Activated B cell treated with CpG ODN at 0.5 μM for 24 hours (primary cell): Measurements from ENCODE around the gene GTF2F2. TPM values are rescaled to one million over a fixed set of nuclear protein-coding genes. Genes with fewer than 3 reads are reported as not detected.

Source experiments
- ATAC-seq: fragments of 200-7000 bp; cut with Tn5 transposase; one replicate; pipeline ENCODE4 v1.10.0; 2021; ENCODE audit warnings: low read depth, mild to moderate bottlenecking, moderate library complexity
- CTCF ChIA-PET: fragments of 350-600 bp; sonication (Branson Sonifier 250); formaldehyde crosslinking; loops from one replicate; lab custom pipeline; 2021; ENCODE audit warnings: antibody characterized with exemption; lab: Charles Lee
- POLR2A ChIA-PET: fragments of 350-600 bp; sonication (Branson Sonifier 250); formaldehyde crosslinking; loops from one replicate; lab custom pipeline; 2021; ENCODE audit warnings: antibody characterized with exemption; lab: Charles Lee
- DNase-seq: peaks from one replicate; pipeline ENCODE4 v3.0.0; 2022
- H3K27ac Mint-ChIP-seq: one replicate; pipeline ENCODE4 v1.8.0; 2020; ENCODE audit warnings: mixed read lengths
- H3K27me3 Mint-ChIP-seq: one replicate; pipeline ENCODE4 v1.8.0; 2021; ENCODE audit warnings: mixed read lengths
- H3K36me3 Mint-ChIP-seq: one replicate; pipeline ENCODE4 v1.8.0; 2021; ENCODE audit warnings: low read depth, mixed read lengths
- H3K4me1 Mint-ChIP-seq: one replicate; pipeline ENCODE4 v1.8.0; 2021; ENCODE audit warnings: mixed read lengths
- H3K4me3 Mint-ChIP-seq: one replicate; pipeline ENCODE4 v1.8.0; 2020; ENCODE audit warnings: mild to moderate bottlenecking, mixed read lengths
- H3K9me3 Mint-ChIP-seq: one replicate; pipeline ENCODE4 v1.8.0; 2020; ENCODE audit warnings: mixed read lengths
- intact Hi-C: fragments of 100-400 bp; cut with micrococcal nuclease; formaldehyde crosslinking; loops from one replicate; pipeline ENCODE4 v1.15.1; 2024
- total RNA-seq: library from RNA; stranded (reverse); gene quantifications from 2 replicates; pipeline ENCODE4 v1.2.3, GENCODE V29; 2022
- TF ChIP-seq, protein P1 (sequence below): fragments of 200-600 bp; IDR thresholded peaks from one replicate; pipeline ENCODE4 v1.8.0; 2022; ENCODE audit warnings: antibody characterized with exemption, mild to moderate bottlenecking

The GTF2F2 gene
- total RNA-seq, 1 donor from 2014 or later: 19.8 TPM

DNA sequence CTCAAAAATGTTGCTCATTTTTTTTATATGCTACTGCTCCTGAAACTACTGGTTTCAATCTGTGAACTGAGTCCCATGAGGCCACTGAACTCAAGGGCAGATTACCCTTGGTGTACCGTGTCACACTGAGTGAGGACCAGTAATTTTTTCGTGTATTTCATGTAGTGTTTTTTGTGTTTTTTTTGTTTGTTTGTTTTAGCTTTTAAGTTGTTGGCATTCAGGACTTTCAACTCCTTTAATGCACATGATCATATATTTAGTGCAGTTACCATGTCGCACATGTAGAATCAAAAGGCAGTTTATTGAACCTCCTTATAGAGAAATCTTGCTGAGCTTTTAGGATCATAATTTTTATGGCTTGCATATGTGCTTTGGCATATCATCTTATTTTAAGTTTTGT is 162.7 kb downstream of the GTF2F2 start:
- Mint-ChIP-seq H3K4me1 (peaks cover 5% of the 10 kb centered on the region), H3K4me3 (no peak overlapping the region), H3K9me3 (no peaks in the 10 kb centered on the region), H3K36me3 (peaks cover 33% of the 10 kb centered on the region), H3K27me3 (no peaks in the 10 kb centered on the region), H3K27ac (no peak overlapping the region)
- intact Hi-C loops: no loop called here
- DNase-seq (no peak), ATAC-seq (no peak)
- TF ChIP-seq, protein P1, sequence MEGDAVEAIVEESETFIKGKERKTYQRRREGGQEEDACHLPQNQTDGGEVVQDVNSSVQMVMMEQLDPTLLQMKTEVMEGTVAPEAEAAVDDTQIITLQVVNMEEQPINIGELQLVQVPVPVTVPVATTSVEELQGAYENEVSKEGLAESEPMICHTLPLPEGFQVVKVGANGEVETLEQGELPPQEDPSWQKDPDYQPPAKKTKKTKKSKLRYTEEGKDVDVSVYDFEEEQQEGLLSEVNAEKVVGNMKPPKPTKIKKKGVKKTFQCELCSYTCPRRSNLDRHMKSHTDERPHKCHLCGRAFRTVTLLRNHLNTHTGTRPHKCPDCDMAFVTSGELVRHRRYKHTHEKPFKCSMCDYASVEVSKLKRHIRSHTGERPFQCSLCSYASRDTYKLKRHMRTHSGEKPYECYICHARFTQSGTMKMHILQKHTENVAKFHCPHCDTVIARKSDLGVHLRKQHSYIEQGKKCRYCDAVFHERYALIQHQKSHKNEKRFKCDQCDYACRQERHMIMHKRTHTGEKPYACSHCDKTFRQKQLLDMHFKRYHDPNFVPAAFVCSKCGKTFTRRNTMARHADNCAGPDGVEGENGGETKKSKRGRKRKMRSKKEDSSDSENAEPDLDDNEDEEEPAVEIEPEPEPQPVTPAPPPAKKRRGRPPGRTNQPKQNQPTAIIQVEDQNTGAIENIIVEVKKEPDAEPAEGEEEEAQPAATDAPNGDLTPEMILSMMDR: no peak
- ChIA-PET CTCF (interaction anchor here (5.6 kb wide), 1 partner anchor 235 kb away, joined by 75 read pairs; no protein-coding TSS in a partner anchor), POLR2A (no interaction called here)

DNA sequence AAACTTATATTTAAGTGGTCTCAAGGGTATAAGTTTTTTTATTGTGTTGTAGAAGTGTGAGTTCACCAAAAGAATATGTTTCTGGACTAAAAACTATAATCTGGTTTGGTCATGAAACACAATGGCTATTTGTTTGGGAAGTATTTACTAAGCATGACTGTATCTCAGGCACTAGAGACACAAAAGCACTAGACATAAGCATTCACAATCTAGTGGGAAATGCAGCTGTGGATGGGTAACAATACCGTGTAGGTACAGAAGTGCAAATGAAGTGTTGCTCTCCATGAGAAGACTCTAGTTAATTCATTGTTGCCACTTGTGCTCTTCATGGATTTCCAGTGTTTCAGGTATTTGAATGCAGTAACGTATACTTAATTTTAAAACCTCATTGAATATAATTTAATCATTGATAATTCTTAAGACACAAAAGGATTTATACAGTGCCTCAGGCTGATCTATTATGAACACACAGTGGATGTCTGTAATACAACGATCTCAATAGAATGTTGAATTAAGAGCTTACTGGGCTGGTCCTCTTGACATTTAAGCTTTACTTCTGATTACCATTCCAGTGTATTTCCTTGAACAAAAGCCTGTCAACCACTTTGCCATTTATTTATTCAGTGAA is 169.7 kb downstream of the GTF2F2 start:
- H3K27ac Mint-ChIP-seq: no peak overlapping the region
- H3K4me3 Mint-ChIP-seq: no peak overlapping the region
- TF ChIP-seq, protein P1: no peak
- no peaks in the 10 kb centered on the region for H3K9me3 Mint-ChIP-seq
- H3K4me1 Mint-ChIP-seq: no peaks in the 10 kb centered on the region
- ChIA-PET CTCF (no interaction called here), POLR2A (no interaction called here)
- H3K27me3 Mint-ChIP-seq: no peaks in the 10 kb centered on the region
- peaks cover 25% of the 10 kb centered on the region for H3K36me3 Mint-ChIP-seq
- intact Hi-C loops: no loop called here
- DNase-seq (no peak), ATAC-seq (no peak)

DNA sequence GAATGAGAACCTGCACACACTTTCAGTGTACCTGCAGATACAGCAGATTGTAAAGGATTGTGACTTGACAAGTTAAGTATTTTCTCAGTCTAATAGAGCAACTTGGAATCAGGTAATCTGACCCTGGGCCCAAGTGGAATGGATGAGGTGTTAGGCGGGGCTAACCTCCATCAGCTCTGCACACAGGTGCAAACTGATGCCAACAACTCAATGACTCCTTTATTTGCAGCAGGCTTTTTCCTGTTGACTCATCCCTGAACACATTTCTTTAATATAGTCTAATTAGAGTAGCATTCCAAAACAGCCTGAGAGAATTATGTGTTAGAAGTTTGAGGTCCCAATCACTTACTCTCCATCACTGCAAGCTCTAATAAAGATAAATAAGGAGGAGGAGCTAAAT is 171.9 kb downstream of the GTF2F2 start:
- TF ChIP-seq, protein P1: no peak

DNA sequence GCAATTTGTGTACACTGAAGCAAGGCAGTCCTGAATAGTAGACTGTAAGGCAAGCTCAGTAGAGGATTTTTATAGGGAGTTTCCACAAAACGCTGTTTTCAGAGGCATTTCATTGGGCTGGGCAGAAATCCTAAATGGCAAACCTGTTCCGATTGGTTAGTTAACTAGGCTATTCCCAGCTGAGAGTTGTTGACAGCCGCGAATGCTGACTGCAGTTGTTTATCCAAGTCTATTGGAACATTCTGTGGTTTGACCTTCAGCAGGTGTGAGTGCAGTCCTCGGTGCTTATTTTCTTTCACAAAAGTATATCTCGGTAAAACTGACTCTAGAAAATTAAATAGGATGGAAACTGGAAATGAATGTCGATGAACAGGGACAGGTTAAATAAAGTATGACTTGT is 175.2 kb downstream of the GTF2F2 start:
- ChIA-PET POLR2A (no interaction called here), CTCF (no interaction called here)
- no peak overlapping the region for H3K27ac Mint-ChIP-seq

More for the DNA sequence above, 171.9 kb downstream of the GTF2F2 start:
- Mint-ChIP-seq H3K4me3 (no peak overlapping the region), H3K9me3 (no peaks in the 10 kb centered on the region), H3K36me3 (peaks cover 17% of the 10 kb centered on the region), H3K4me1 (peaks cover 8% of the 10 kb centered on the region), H3K27me3 (no peaks in the 10 kb centered on the region), H3K27ac (no peak overlapping the region)
- intact Hi-C loops: no loop called here
- ATAC-seq (no peak), DNase-seq (no peak)
- ChIA-PET CTCF (no interaction called here), POLR2A (interaction anchor here (0.5 kb wide), 1 partner anchor 43 kb away, joined by 3 read pairs; no protein-coding TSS in a partner anchor)

DNA sequence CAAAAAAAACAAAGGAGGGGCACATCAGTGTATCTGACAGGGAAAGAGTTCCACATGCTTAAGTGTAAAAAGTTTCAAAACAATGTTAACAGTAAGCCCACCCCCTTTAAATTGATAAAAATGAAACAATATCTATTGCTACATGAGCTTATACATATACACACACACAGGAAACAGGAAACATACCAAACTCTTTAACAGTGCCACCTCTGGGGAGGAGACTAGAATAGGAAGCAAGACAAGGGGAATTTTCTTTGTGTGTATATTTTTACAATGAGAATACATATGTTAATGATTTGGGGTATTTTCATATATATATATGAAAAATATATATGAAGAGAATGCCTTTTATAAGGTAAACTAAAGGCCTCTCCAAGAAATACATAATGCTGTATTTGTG is 175.9 kb downstream of the GTF2F2 start:
- intact Hi-C loops: no loop called here
- H3K4me1 Mint-ChIP-seq: peaks cover 8% of the 10 kb centered on the region
- POLR2A ChIA-PET: no interaction called here

More for the DNA sequence above, 175.2 kb downstream of the GTF2F2 start:
- H3K4me1 Mint-ChIP-seq: peaks cover 8% of the 10 kb centered on the region
- intact Hi-C loops: no loop called here
- no peak overlapping the region for H3K4me3 Mint-ChIP-seq
- peaks cover 3% of the 10 kb centered on the region for H3K36me3 Mint-ChIP-seq
- TF ChIP-seq, protein P1: no peak
- DNase-seq: no peak
- H3K9me3 Mint-ChIP-seq: no peaks in the 10 kb centered on the region
- no peaks in the 10 kb centered on the region for H3K27me3 Mint-ChIP-seq
- ATAC-seq: no peak

More for the DNA sequence above, 175.9 kb downstream of the GTF2F2 start:
- Mint-ChIP-seq H3K36me3 (no peaks in the 10 kb centered on the region), H3K9me3 (no peaks in the 10 kb centered on the region), H3K27ac (no peak overlapping the region), H3K4me3 (no peak overlapping the region), H3K27me3 (no peaks in the 10 kb centered on the region)
- CTCF ChIA-PET: no interaction called here
- ATAC-seq (no peak), DNase-seq (no peak)
- TF ChIP-seq, protein P1: no peak
